ENCODE measurements around the gene RHOF.

The RHOF gene

GRCh38 chr12:121819212-121819949, 25.9 kb upstream of the RHOF start:
- no peak for DNase-seq

GRCh38 chr12:121817648-121818043, 24.2 kb upstream of the RHOF start:
- DNase-seq, result no peak

GRCh38 chr12:121816925-121817647, 23.6 kb upstream of the RHOF start:
- no peak for DNase-seq

GRCh38 chr12:121815263-121815662, 21.8 kb upstream of the RHOF start:
- DNase-seq, result no peak

- DNase-seq, result no peak
These were observed 21.1 kb upstream of the RHOF start for GRCh38 chr12:121814429-121815119.

- DNase-seq, result no peak
These were observed 20.5 kb upstream of the RHOF start for GRCh38 chr12:121813951-121814350.

- no peak for DNase-seq
These were observed 19.7 kb upstream of the RHOF start for GRCh38 chr12:121812921-121813896.

- peak; percentile 70 to 76 for DNase-seq
These were observed 18.9 kb upstream of the RHOF start for GRCh38 chr12:121812320-121812871.

GRCh38 chr12:121811434-121812319, 18.2 kb upstream of the RHOF start:
- peak; percentile 83 to 87 for DNase-seq

- peak in 1 of 2 experiments; percentile 32 for DNase-seq
These were observed 17.4 kb upstream of the RHOF start for GRCh38 chr12:121810833-121811433.

- no peak for DNase-seq
These were observed 16.8 kb upstream of the RHOF start for GRCh38 chr12:121810234-121810817.

GRCh38 chr12:121809712-121810116, 16.2 kb upstream of the RHOF start:
- no peak for DNase-seq

- DNase-seq, result no peak
These were observed 15.1 kb upstream of the RHOF start for GRCh38 chr12:121808623-121809022.

- no peak for DNase-seq
These were observed 14.3 kb upstream of the RHOF start for GRCh38 chr12:121807642-121808347.

GRCh38 chr12:121806546-121807423, 13.3 kb upstream of the RHOF start:
- DNase-seq, result no peak

- DNase-seq, result peak in 1 of 2 experiments; percentile 42
These were observed 12.6 kb upstream of the RHOF start for GRCh38 chr12:121806009-121806545.

- peak in 1 of 2 experiments; percentile 60 for DNase-seq
These were observed 11.9 kb upstream of the RHOF start for GRCh38 chr12:121805171-121806008.

Measured in activated T-cell treated with anti-CD3 and anti-CD28 coated beads, Interleukin-2, amount 50 U/mL, for 48 hours (primary cell).